ENCODE results near the gene DUSP9. TPM values are rescaled to one million over a fixed set of nuclear protein-coding genes. Genes with fewer than 3 reads are reported as not detected.

Gene DUSP9
- total and polyA plus RNA-seq, 7 donors: not detected

DNA sequence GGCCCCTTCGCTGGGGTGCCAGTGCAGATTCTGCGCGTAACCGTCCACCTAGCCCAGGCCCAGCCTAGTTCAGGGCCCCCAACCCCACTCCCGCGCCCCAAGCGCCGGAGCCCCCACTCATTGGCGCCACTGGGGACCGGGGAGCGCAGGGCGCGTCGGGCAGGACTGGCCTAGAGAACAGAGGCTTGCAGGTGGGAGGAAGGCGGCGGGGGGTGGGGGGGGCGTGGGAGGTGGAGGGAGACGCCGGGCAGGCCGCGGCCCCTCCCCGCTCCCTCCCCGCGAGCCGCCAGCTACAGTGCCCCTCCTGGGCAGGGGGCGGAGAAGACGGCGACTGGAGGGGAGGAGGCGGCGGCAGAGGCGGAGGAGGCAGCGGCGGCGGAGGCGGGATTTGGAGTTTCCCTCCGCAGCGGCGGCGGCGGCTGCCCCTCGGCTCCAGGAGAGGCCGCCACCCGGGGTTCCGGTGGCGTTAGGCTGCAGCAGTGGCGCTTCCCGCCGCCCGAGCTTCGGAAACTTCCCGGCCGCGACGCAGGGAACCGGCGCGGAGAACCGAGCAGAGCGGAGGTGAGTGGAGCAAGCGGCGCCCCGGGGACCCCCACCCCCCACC, 4.8 kb upstream of the DUSP9 start:
- ATAC-seq: no peak
- 4 to 27% methylated on average over 38 to 60 of the region's 62 CpGs; no CpG with 5 or more reads in 1 of the 3 donors for WGBS, 3 donors
- H3K27me3 ChIP-seq (ENCODE audit: insufficient read depth in 3 of 3, low read length in 2 of 3): peaks cover 0 to 58% (median 12%) of the 10 kb centered on the region in 3 donors

DNA sequence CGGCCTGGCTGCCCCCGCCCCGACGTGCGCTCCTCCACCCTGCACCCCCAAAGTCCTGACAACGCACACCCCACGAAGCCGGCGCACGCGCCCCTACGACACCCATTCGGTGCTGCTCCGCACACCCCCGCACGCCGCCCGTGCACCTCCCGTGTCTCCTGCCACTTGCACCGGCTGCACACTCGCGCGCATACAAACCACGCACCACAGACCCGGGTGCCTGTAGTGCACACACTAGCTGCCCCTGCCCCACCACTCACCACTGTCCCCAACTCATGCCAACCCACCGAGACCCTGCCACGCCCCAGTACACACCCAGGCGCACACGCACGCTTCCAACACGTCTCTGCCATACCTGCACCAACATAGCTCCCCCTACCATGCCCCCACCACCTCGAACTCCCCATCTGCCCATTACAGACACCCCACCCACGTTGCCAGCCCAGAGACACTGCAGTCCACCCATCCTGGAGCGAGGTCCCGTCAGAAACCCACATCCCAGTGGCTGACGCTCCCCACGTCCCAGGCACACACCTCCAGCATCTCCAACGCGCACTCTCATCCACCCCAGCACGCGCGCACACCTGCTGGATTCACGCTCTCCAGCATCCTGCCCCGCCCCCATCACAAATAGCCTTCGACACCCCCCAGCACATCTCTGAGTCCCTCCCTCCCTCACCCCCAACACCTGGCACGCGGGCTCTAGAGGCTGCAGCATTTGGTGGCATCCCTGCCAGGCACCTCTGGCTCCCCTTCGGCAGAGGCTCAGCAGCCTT, 4.2 kb upstream of the DUSP9 start:
- intact Hi-C loops (cut with DNase I): no loop called here
- H3K27me3 ChIP-seq (ENCODE audit: insufficient read depth in 3 of 3, low read length in 2 of 3): peaks cover 0 to 64% (median 12%) of the 10 kb centered on the region in 3 donors
- DNase-seq: no peak
- H3K4me1 ChIP-seq: peaks cover 4% of the 10 kb centered on the region
- H3K27ac ChIP-seq: no peak overlapping the region
- no peak for ATAC-seq
- 4 to 30% (median 5%) methylated on average over 22 to 48 of the region's 48 CpGs for WGBS, 3 donors
- TF ChIP-seq, protein P1, sequence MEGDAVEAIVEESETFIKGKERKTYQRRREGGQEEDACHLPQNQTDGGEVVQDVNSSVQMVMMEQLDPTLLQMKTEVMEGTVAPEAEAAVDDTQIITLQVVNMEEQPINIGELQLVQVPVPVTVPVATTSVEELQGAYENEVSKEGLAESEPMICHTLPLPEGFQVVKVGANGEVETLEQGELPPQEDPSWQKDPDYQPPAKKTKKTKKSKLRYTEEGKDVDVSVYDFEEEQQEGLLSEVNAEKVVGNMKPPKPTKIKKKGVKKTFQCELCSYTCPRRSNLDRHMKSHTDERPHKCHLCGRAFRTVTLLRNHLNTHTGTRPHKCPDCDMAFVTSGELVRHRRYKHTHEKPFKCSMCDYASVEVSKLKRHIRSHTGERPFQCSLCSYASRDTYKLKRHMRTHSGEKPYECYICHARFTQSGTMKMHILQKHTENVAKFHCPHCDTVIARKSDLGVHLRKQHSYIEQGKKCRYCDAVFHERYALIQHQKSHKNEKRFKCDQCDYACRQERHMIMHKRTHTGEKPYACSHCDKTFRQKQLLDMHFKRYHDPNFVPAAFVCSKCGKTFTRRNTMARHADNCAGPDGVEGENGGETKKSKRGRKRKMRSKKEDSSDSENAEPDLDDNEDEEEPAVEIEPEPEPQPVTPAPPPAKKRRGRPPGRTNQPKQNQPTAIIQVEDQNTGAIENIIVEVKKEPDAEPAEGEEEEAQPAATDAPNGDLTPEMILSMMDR (IDR thresholded peaks at IDR 0.05): no peak
- H3K9me3 ChIP-seq: no peaks in the 10 kb centered on the region
- no peaks in the 10 kb centered on the region for H3K36me3 ChIP-seq (ENCODE audit: insufficient read depth in 1 of 2, low read depth in 1 of 2)
- peak overlapping the region; percentile 30 for H3K4me3 ChIP-seq

More for the DNA sequence above, 4.8 kb upstream of the DUSP9 start:
- Histone ChIP-seq H3K27ac (no peak overlapping the region), H3K9me3 (no peaks in the 10 kb centered on the region), H3K4me3 (peak overlapping the region; percentile 30), H3K4me1 (peaks cover 4% of the 10 kb centered on the region), H3K36me3 (ENCODE audit: insufficient read depth in 1 of 2, low read depth in 1 of 2) (no peaks in the 10 kb centered on the region)
- intact Hi-C loops (cut with DNase I): no loop called here
- TF ChIP-seq, protein P1 (IDR thresholded peaks at IDR 0.05): no peak
- DNase-seq: no peak

DNA sequence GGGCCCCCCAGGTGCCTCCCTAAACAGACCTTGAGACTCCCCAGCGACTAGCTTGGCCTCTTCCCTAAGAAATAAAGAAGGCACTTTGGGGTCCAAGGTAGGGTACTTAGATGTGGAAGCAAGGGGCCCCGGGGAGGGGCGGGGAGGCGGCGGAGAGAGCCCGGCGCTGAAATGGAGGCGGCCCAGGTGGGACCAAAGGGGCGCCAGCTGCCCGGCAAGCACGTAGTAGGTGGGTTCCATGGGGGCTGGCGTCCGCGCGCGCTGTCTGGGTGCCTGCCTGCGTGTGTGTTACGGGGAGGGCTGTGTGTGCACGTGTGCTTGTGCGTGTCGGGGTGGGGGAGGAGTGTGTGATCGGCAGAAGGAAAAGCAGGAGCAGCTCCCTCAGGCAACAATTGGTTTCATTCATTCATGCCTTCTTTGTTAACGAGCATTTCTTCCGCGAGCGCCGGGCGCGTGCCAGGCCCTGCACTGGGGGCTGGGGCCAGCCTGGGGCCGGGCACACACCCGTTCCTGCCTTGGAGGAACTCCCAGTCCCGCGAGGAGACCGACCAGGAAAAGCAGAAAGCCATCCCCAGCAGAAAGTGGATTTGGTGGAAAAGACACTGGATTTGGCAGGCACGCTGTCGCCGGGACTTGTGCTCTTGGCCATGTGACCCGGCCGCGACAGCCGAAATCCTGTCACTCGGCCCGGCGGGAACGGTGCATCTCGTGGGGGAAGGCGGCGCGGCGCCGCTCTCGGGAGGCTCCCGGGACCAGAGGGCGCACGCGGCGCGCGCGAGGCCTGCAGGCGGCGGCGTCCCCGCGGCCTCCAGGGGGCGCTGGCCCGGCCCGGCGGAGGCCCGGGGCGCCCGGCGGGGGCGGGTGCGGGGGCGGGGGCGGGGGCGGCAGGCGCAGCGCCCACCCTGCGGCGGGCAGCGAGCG, 3.3 kb upstream of the DUSP9 start:
- DNase-seq: no peak
- TF ChIP-seq, protein P1 (IDR thresholded peaks at IDR 0.05): peak; percentile 19

GRCh38 chrX:153644356-153645125, 2.5 kb upstream of the DUSP9 start:
- Histone ChIP-seq H3K9me3 (no peaks in the 10 kb centered on the region), H3K36me3 (ENCODE audit: insufficient read depth in 1 of 2, low read depth in 1 of 2) (no peaks in the 10 kb centered on the region), H3K27ac (no peak overlapping the region), H3K27me3 (ENCODE audit: insufficient read depth in 3 of 3, low read length in 2 of 3) (peaks cover 0 to 77% (median 15%) of the 10 kb centered on the region in 3 donors), H3K4me3 (no peak overlapping the region), H3K4me1 (peaks cover 4% of the 10 kb centered on the region)
- no peak for ATAC-seq
- TF ChIP-seq, protein P1 (IDR thresholded peaks at IDR 0.05): no peak
- peak in 1 of 2 donors; percentile 34 for DNase-seq
- WGBS, 3 donors: 4 to 32% (median 8%) methylated on average over 9 to 41 of the region's 46 CpGs
- intact Hi-C loops (cut with DNase I): no loop called here

More for the DNA sequence above, 3.3 kb upstream of the DUSP9 start:
- 0 to 31% (median 1%) methylated on average over 16 to 80 of the region's 84 CpGs for WGBS, 3 donors
- Histone ChIP-seq H3K27ac (no peak overlapping the region), H3K4me1 (peaks cover 4% of the 10 kb centered on the region), H3K4me3 (peak overlapping the region; percentile 27), H3K27me3 (ENCODE audit: insufficient read depth in 3 of 3, low read length in 2 of 3) (peaks cover 0 to 72% (median 15%) of the 10 kb centered on the region in 3 donors), H3K36me3 (ENCODE audit: insufficient read depth in 1 of 2, low read depth in 1 of 2) (no peaks in the 10 kb centered on the region), H3K9me3 (no peaks in the 10 kb centered on the region)
- intact Hi-C loops (cut with DNase I): no loop called here
- ATAC-seq: peak in 3 of 4 donors; percentile 46 to 77 (median 70)

Data from psoas muscle (tissue), 8 donors.